H1 (cell line): ENCODE data around the gene APP. TPM values are rescaled to one million over a fixed set of nuclear protein-coding genes. Genes with fewer than 3 reads are reported as not detected.

Experiments
- CTCF ChIA-PET: fragments of 300-600 bp; sonication (Branson Sonifier 250); formaldehyde crosslinking; loops from one replicate; lab custom pipeline; 2021; ENCODE audit not compliant: partially characterized antibody; lab: Charles Lee
- POLR2A ChIA-PET: fragments of 300-600 bp; sonication (Branson Sonifier 250); formaldehyde crosslinking; loops from one replicate; lab custom pipeline; 2021; ENCODE audit warnings: inconsistent platforms; ENCODE audit not compliant: partially characterized antibody; lab: Charles Lee
- DNase-seq, 2 experiments: peaks; one replicate each; pipeline versions ENCODE4 v3.0.0 to v3.0.0-alpha.2; 2010 to 2022; ENCODE audit warnings: low spot score in 2 of 2, low read depth in 1 of 2, mixed read lengths in 1 of 2
- FAIRE-seq: peaks from 2 replicates; lab custom pipeline; 2011; peaks lifted over from hg19 to GRCh38; lab: Jason Lieb, UNC
- H2AFZ ChIP-seq: 2 replicates; pipeline ENCODE4 v1.8.1; 2012; ENCODE audit warnings: low read length, inconsistent platforms
- H2AK5ac ChIP-seq: 2 replicates; pipeline ENCODE4 v1.6.1; 2013; ENCODE audit warnings: low read depth, low read length
- H2BK120ac ChIP-seq: replicated peaks from 2 replicates; pipeline ENCODE3; 2013; ENCODE audit warnings: low read depth, low read length, inconsistent platforms
- H2BK12ac ChIP-seq: 2 replicates; pipeline ENCODE4 v1.6.1; 2013; ENCODE audit warnings: low read depth, low read length
- H2BK15ac ChIP-seq: 2 replicates; pipeline ENCODE4 v1.6.1; 2013; ENCODE audit warnings: low read length
- H2BK20ac ChIP-seq: 2 replicates; pipeline ENCODE4 v1.6.1; 2013; ENCODE audit warnings: low read length
- H2BK5ac ChIP-seq: 2 replicates; pipeline ENCODE4 v1.6.1; 2013; ENCODE audit warnings: low read depth, low read length
- H3K14ac ChIP-seq: 2 replicates; pipeline ENCODE4 v1.6.1; 2013; ENCODE audit warnings: inconsistent platforms; ENCODE audit not compliant: insufficient read length
- H3K18ac ChIP-seq: 2 replicates; pipeline ENCODE4 v1.6.1; 2013; ENCODE audit warnings: low read length; ENCODE audit errors: extremely low read depth
- H3K23ac ChIP-seq: 2 replicates; pipeline ENCODE4 v1.6.1; 2013; ENCODE audit warnings: inconsistent platforms; ENCODE audit not compliant: insufficient read length
- H3K23me2 ChIP-seq: 2 replicates; pipeline ENCODE4 v1.6.1; 2013; ENCODE audit warnings: low read depth, low read length
- H3K27ac ChIP-seq: 2 replicates; pipeline ENCODE4 v1.6.1; 2011; ENCODE audit warnings: low read depth, low read length, inconsistent platforms
- H3K27me3 ChIP-seq, 4 experiments: replicated peaks in 1 of 4; 1 replicate in 1 of 4; 2 replicates in 3 of 4; pipeline versions ENCODE4 v1.6.1 to v1.8.1; 2011 to 2013; ENCODE audit warnings: low read length in 3 of 4, mild to moderate bottlenecking in 3 of 4, inconsistent platforms in 2 of 4, mixed read lengths in 2 of 4, moderate library complexity in 1 of 4; ENCODE audit not compliant: control insufficient read depth in 3 of 4, insufficient read depth in 3 of 4; ENCODE audit errors: extremely low read depth in 1 of 4
- H3K36me3 ChIP-seq, 4 experiments: 2 replicates each; pipeline versions ENCODE4 v1.6.1 to v1.8.1; 2011 to 2013; ENCODE audit warnings: mild to moderate bottlenecking in 4 of 4, low read length in 3 of 4, moderate library complexity in 2 of 4, control low read depth in 1 of 4, inconsistent platforms in 1 of 4; ENCODE audit not compliant: insufficient read depth in 4 of 4, control insufficient read depth in 2 of 4
- H3K4ac ChIP-seq: replicated peaks from 2 replicates; pipeline ENCODE3; 2013; ENCODE audit warnings: low read length, low read depth, mixed read lengths, inconsistent platforms; ENCODE audit not compliant: insufficient read length
- H3K4me1 ChIP-seq, 4 experiments: replicated peaks in 1 of 4; 1 replicate in 1 of 4; 2 replicates in 3 of 4; pipeline versions ENCODE4 v1.6.1 to v1.8.1; 2011 to 2013; ENCODE audit warnings: low read length in 3 of 4, inconsistent platforms in 2 of 4, mixed read lengths in 1 of 4; ENCODE audit not compliant: insufficient read depth in 4 of 4, control insufficient read depth in 3 of 4
- H3K4me2 ChIP-seq, 2 experiments: 2 replicates each; pipeline versions ENCODE4 v1.6.1 to v1.8.1; 2011 to 2013; ENCODE audit warnings: low read depth in 2 of 2, low read length in 2 of 2, control low read depth in 1 of 2, inconsistent platforms in 1 of 2, mild to moderate bottlenecking in 1 of 2; ENCODE audit not compliant: insufficient read depth in 1 of 2
- H3K4me3 ChIP-seq, 4 experiments: fragments of 200-600, 300-600 bp in 1 of 4; sonication (generic), shearing (Covaris generic), sonication (Bioruptor Twin) in 1 of 4; 2 replicates each; pipeline versions ENCODE4 v1.5.1 to v1.8.1; 2011 to 2016; ENCODE audit warnings: low read length in 4 of 4, low read depth in 3 of 4, control low read depth in 2 of 4, inconsistent platforms in 2 of 4, mild to moderate bottlenecking in 2 of 4, mixed read lengths in 1 of 4, moderate library complexity in 1 of 4; ENCODE audit not compliant: insufficient read depth in 2 of 4; ENCODE audit errors: extremely low read depth in 1 of 4
- H3K56ac ChIP-seq: replicated peaks from 2 replicates; pipeline ENCODE3; 2013; ENCODE audit warnings: low read depth, mild to moderate bottlenecking, mixed read lengths, low read length, inconsistent platforms; ENCODE audit not compliant: insufficient read length
- H3K79me1 ChIP-seq: 2 replicates; pipeline ENCODE4 v1.6.1; 2013; ENCODE audit warnings: low read depth, low read length, control low read depth
- H3K79me2 ChIP-seq, 2 experiments: 2 replicates each; pipeline versions ENCODE4 v1.6.1 to v1.8.1; 2012 to 2013; ENCODE audit warnings: low read length in 2 of 2, mild to moderate bottlenecking in 2 of 2, inconsistent platforms in 1 of 2; ENCODE audit not compliant: insufficient read depth in 2 of 2, control insufficient read depth in 1 of 2
- H3K9ac ChIP-seq, 4 experiments: replicated peaks in 1 of 4; 1 replicate in 1 of 4; 2 replicates in 3 of 4; pipeline versions ENCODE4 v1.6.1 to v1.8.1; 2011 to 2013; ENCODE audit warnings: low read depth in 3 of 4, low read length in 3 of 4, control low read depth in 2 of 4, mild to moderate bottlenecking in 2 of 4, moderate library complexity in 2 of 4, inconsistent platforms in 1 of 4; ENCODE audit errors: extremely low read depth in 1 of 4
- H3K9me3 ChIP-seq, 2 experiments: 2 replicates each; pipeline versions ENCODE4 v1.6.1 to v1.8.1; 2012 to 2013; ENCODE audit warnings: mild to moderate bottlenecking in 2 of 2, moderate library complexity in 2 of 2, control low read depth in 1 of 2, inconsistent platforms in 1 of 2, low read depth in 1 of 2, low read length in 1 of 2, mixed read lengths in 1 of 2; ENCODE audit not compliant: insufficient read depth in 2 of 2
- H4K20me1 ChIP-seq, 2 experiments: replicated peaks in 1 of 2; 2 replicates each; pipeline versions ENCODE3 to v1.8.1; 2011 to 2013; ENCODE audit warnings: inconsistent platforms in 2 of 2, low read length in 2 of 2, mild to moderate bottlenecking in 1 of 2; ENCODE audit not compliant: insufficient read depth in 2 of 2, control insufficient read depth in 1 of 2
- H4K5ac ChIP-seq: 2 replicates; pipeline ENCODE4 v1.6.1; 2013; ENCODE audit warnings: low read length, low read depth, mixed read lengths, inconsistent platforms; ENCODE audit not compliant: insufficient read length
- H4K8ac ChIP-seq: 2 replicates; pipeline ENCODE4 v1.8.0; 2013; ENCODE audit warnings: mild to moderate bottlenecking, moderate library complexity, low read length, inconsistent platforms; ENCODE audit not compliant: insufficient read depth; ENCODE audit errors: extremely low read depth
- H4K91ac ChIP-seq: replicated peaks from 2 replicates; pipeline ENCODE3; 2013; ENCODE audit warnings: low read length, mixed read lengths, inconsistent platforms; ENCODE audit not compliant: insufficient read length
- ASH2L ChIP-seq: fragments of 200-600, 300-600 bp; sonication (generic); IDR thresholded peaks from one replicate; pipeline ENCODE4 v1.7.1; 2017; ENCODE audit warnings: low read length
- EGR1 ChIP-seq: IDR thresholded peaks from 2 replicates; pipeline ENCODE4 v1.6.1; 2011; ENCODE audit warnings: low read depth, low read length, borderline replicate concordance
- RFX5 ChIP-seq: IDR thresholded peaks from 2 replicates; pipeline ENCODE4 v1.6.1; 2011; ENCODE audit warnings: low read depth, low read length, improper control_type of control experiment, borderline replicate concordance
- WGBS, 2 experiments: shearing (Covaris generic) in 1 of 2; methylation state at CpG; one replicate each; pipeline versions ENCODE4 v1.1.6 to v1.1.7; 2013 to 2015; ENCODE audit warnings: low lambda C conversion rate in 2 of 2, mixed read lengths in 2 of 2, inconsistent platforms in 1 of 2, low coverage in 1 of 2, missing lambda C conversion rate in 1 of 2; ENCODE audit not compliant: insufficient replicate concordance in 2 of 2, insufficient coverage in 1 of 2, insufficient read length in 1 of 2; ENCODE audit errors: extremely low coverage in 1 of 2, missing lambda C conversion rate in 1 of 2; 5-methylcytosine and 5-hydroxymethylcytosine counted together
- polyA plus RNA-seq, 7 experiments: library from polyadenylated mRNA; depleted of rRNA in 3 of 7; stranded (reverse) in 5 of 7; unstranded in 2 of 7; fragments of >200 nt in 5 of 7; fragments of 200-250 nt in 2 of 7; gene quantifications; 1 replicate in 5 of 7; 2 replicates in 1 of 7; 4 replicates in 1 of 7; pipeline versions ENCODE4 v1.2.1 to v1.2.3, GENCODE V29; 2011 to 2013; ENCODE audit warnings: missing spikeins in 2 of 7, mixed read lengths in 2 of 7
- total RNA-seq: library from RNA; stranded (reverse); fragmentation: NEBNext Ultra II Directional; extraction: Animal tissue kit (Norgen Biotek cat#: 25700); gene quantifications from 2 replicates; pipeline ENCODE4 v1.2.1, GENCODE V29; 2021

The APP gene
- total and polyA plus RNA-seq, 2 of the 8 experiments (the other 6 are each of a cell fraction or from before 2014, with no cell fraction given): 375 to 551 TPM

DNA sequence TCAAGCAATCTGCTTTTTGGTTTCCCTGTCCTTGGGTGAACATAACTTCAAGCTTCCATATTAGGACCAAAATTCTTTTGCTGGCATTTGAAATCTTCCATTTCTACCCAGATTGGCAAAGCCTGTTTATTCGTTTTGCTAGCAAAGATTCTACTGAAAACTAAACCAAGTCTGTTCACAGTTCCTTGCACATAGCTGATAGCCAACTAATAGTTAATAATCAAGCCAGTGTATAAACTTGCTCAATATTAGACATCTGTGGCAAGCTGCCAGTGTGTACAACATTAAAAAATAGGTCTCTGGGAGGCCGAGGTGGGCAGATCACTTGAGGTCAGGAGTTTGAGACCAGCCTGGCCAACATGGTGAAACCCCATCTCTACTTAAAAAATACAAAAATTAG, 6.3 kb downstream of the APP start:
- CTCF ChIA-PET: interaction anchor here (0.7 kb wide), 1 partner anchor 545 kb away, joined by 5 read pairs; no protein-coding TSS in a partner anchor
- no peak for FAIRE-seq

More for the DNA sequence above, 6.3 kb downstream of the APP start:
- no peak overlapping the region for H2BK12ac ChIP-seq
- peaks cover 3% of the 10 kb centered on the region; the same call in 1 of the 2 replicates for H3K79me1 ChIP-seq
- H3K23ac ChIP-seq: no peak overlapping the region
- H2BK20ac ChIP-seq: no peak overlapping the region
- H2BK15ac ChIP-seq: no peak overlapping the region
- H3K36me3 ChIP-seq: no peaks in the 10 kb centered on the region; a peak in 1 of 8 replicates
- H3K14ac ChIP-seq: no peak overlapping the region
- no peak overlapping the region for H3K9ac ChIP-seq
- 74% methylated on average over 2 of the region's 2 CpGs; no CpG with 5 or more reads in 1 of the 2 experiments for WGBS, 2 experiments
- H3K4ac ChIP-seq: no peak overlapping the region
- H2BK5ac ChIP-seq: no peak overlapping the region
- no peak overlapping the region for H3K18ac ChIP-seq
- no peak overlapping the region for H3K4me3 ChIP-seq
- peaks cover 19 to 27% of the 10 kb centered on the region in 2 experiments for H4K20me1 ChIP-seq
- H4K8ac ChIP-seq: no peak overlapping the region
- H2BK120ac ChIP-seq: no peak overlapping the region
- H2AFZ ChIP-seq: no peak overlapping the region
- peaks cover 5% of the 10 kb centered on the region for H3K23me2 ChIP-seq
- H3K4me2 ChIP-seq: no peak overlapping the region
- DNase-seq: no peak
- H3K27ac ChIP-seq: no peak overlapping the region
- no peaks in the 10 kb centered on the region for H3K9me3 ChIP-seq
- TF ChIP-seq RFX5: no peak
- no peak for TF ChIP-seq ASH2L
- TF ChIP-seq EGR1: no peak
- TF ChIP-seq, all 59 proteins: peak for 0
- Histone ChIP-seq H3K79me2 (peaks cover 46 to 100% of the 10 kb centered on the region in 2 experiments), H3K27me3 (no peaks in the 10 kb centered on the region), H3K4me1 (peaks cover 5 to 22% (median 10%) of the 10 kb centered on the region in 4 experiments), H2AK5ac (no peak overlapping the region), H4K5ac (no peak overlapping the region), H4K91ac (no peak overlapping the region), H3K56ac (no peak overlapping the region)
- POLR2A ChIA-PET: interaction anchor here (0.5 kb wide), 1 partner anchor 78 kb away, joined by 3 read pairs; no protein-coding TSS in a partner anchor
